HEK293 (cell line): Measurements from ENCODE around the gene PCDHB8.

ENCODE experiments used
- CTCF ChIA-PET: fragments of 350-600 bp; formaldehyde crosslinking; extraction: SDS; loops from one replicate; lab custom pipeline; 2021; ENCODE audit warnings: antibody characterized with exemption; lab: Yijun Ruan, JAX
- POLR2A ChIA-PET: fragments of 300-600 bp; formaldehyde crosslinking; extraction: SDS; loops from one replicate; lab custom pipeline; 2020; ENCODE audit warnings: antibody characterized with exemption, inconsistent platforms; lab: Yijun Ruan, JAX
- H3K27ac ChIP-seq: fragments of 200-500 bp; sonication (Bioruptor generic); 2 replicates; pipeline ENCODE4 v1.5.1; 2014; ENCODE audit warnings: low read depth, low read length, control low read depth, inconsistent platforms; ENCODE audit errors: extremely low read depth
- H3K36me3 ChIP-seq, 2 experiments: fragments of 200-500 bp in 1 of 2; sonication (Bioruptor generic) in 1 of 2; 1 replicate in 1 of 2; 2 replicates in 1 of 2; pipeline ENCODE4 v1.5.1; 2014 to 2017; ENCODE audit warnings: inconsistent platforms in 2 of 2, low read length in 2 of 2; ENCODE audit not compliant: control insufficient read depth in 2 of 2, insufficient read depth in 1 of 2
- H3K4me1 ChIP-seq: fragments of 200-500 bp; sonication (Bioruptor generic); 2 replicates; pipeline ENCODE4 v1.5.1; 2014; ENCODE audit warnings: mild to moderate bottlenecking, low read length, inconsistent platforms; ENCODE audit not compliant: control insufficient read depth, insufficient read depth
- H3K4me3 ChIP-seq: 2 replicates; pipeline ENCODE4 v1.5.1; 2011; ENCODE audit warnings: low read depth, mild to moderate bottlenecking, control low read depth, low read length, moderate library complexity
- H3K9me3 ChIP-seq: fragments of 200-500 bp; sonication (Bioruptor generic); 2 replicates; pipeline ENCODE4 v1.5.1; 2014; ENCODE audit warnings: low read depth, low read length, inconsistent platforms; ENCODE audit not compliant: control insufficient read depth, insufficient read depth
- BCL11A ChIP-seq: fragments of 450-650 bp; formaldehyde crosslinking; IDR thresholded peaks from 2 replicates; pipeline ENCODE4 v1.5.1; 2016; ENCODE audit warnings: low read depth, missing biosample characterization, missing genetic modification characterization
- FEZF1 ChIP-seq: fragments of 450-650 bp; formaldehyde crosslinking; IDR thresholded peaks from 2 replicates; pipeline ENCODE4 v1.5.1; 2016; ENCODE audit warnings: missing biosample characterization, missing genetic modification characterization
- HIC1 ChIP-seq: fragments of 450-650 bp; formaldehyde crosslinking; IDR thresholded peaks from 2 replicates; pipeline ENCODE4 v1.5.1; 2016; ENCODE audit warnings: missing biosample characterization, missing genetic modification characterization
- PATZ1 ChIP-seq: fragments of 450-650 bp; formaldehyde crosslinking; IDR thresholded peaks from 2 replicates; pipeline ENCODE4 v1.5.1; 2016; ENCODE audit warnings: missing biosample characterization, missing genetic modification characterization
- YY2 ChIP-seq: fragments of 450-650 bp; formaldehyde crosslinking; IDR thresholded peaks from 2 replicates; pipeline ENCODE4 v1.5.1; 2016; ENCODE audit warnings: missing biosample characterization, missing genetic modification characterization
- ZBTB10 ChIP-seq: fragments of 450-650 bp; formaldehyde crosslinking; IDR thresholded peaks from 2 replicates; pipeline ENCODE4 v1.5.1; 2016; ENCODE audit warnings: missing biosample characterization, missing genetic modification characterization
- ZBTB20 ChIP-seq: fragments of 450-650 bp; formaldehyde crosslinking; IDR thresholded peaks from 2 replicates; pipeline ENCODE4 v1.5.1; 2016; ENCODE audit warnings: missing biosample characterization, missing genetic modification characterization
- ZFHX2 ChIP-seq: fragments of 450-650 bp; formaldehyde crosslinking; conservative IDR thresholded peaks from 2 replicates; pipeline ENCODE4 v1.5.1; 2016; ENCODE audit warnings: missing biosample characterization, missing genetic modification characterization
- ZFP3 ChIP-seq: fragments of 450-650 bp; formaldehyde crosslinking; IDR thresholded peaks from 2 replicates; pipeline ENCODE4 v1.5.1; 2016; ENCODE audit warnings: low read depth, missing biosample characterization, missing genetic modification characterization
- ZNF114 ChIP-seq: fragments of 450-650 bp; formaldehyde crosslinking; IDR thresholded peaks from 2 replicates; pipeline ENCODE4 v1.5.0; 2017; ENCODE audit warnings: missing biosample characterization, missing genetic modification characterization
- ZNF221 ChIP-seq: fragments of 450-650 bp; formaldehyde crosslinking; IDR thresholded peaks from 2 replicates; pipeline ENCODE4 v1.5.1; 2017; ENCODE audit warnings: missing biosample characterization, missing genetic modification characterization, borderline replicate concordance
- ZNF266 ChIP-seq: fragments of 450-650 bp; formaldehyde crosslinking; IDR thresholded peaks from 2 replicates; pipeline ENCODE4 v1.5.1; 2016; ENCODE audit warnings: missing biosample characterization, missing genetic modification characterization, low read depth
- ZNF280D ChIP-seq: fragments of 450-650 bp; formaldehyde crosslinking; IDR thresholded peaks from 2 replicates; pipeline ENCODE4 v1.5.1; 2016; ENCODE audit warnings: missing biosample characterization, missing genetic modification characterization
- ZNF292 ChIP-seq: fragments of 450-650 bp; formaldehyde crosslinking; IDR thresholded peaks from 2 replicates; pipeline ENCODE4 v1.5.1; 2016; ENCODE audit warnings: low read depth, missing biosample characterization, missing genetic modification characterization, borderline replicate concordance
- ZNF391 ChIP-seq: fragments of 450-650 bp; formaldehyde crosslinking; IDR thresholded peaks from 2 replicates; pipeline ENCODE4 v1.5.1; 2016; ENCODE audit warnings: low read depth, missing biosample characterization, missing genetic modification characterization, borderline replicate concordance
- ZNF449 ChIP-seq: fragments of 450-650 bp; formaldehyde crosslinking; IDR thresholded peaks from 2 replicates; pipeline ENCODE4 v1.5.1; 2017; ENCODE audit warnings: missing biosample characterization, mild to moderate bottlenecking, missing genetic modification characterization, moderate library complexity
- ZNF473 ChIP-seq: fragments of 450-650 bp; formaldehyde crosslinking; IDR thresholded peaks from 2 replicates; pipeline ENCODE4 v1.5.1; 2017; ENCODE audit warnings: missing biosample characterization, missing genetic modification characterization
- ZNF621 ChIP-seq: fragments of 450-650 bp; formaldehyde crosslinking; IDR thresholded peaks from 2 replicates; pipeline ENCODE4 v1.5.1; 2017; ENCODE audit warnings: missing biosample characterization, missing genetic modification characterization
- ZNF654 ChIP-seq: fragments of 450-650 bp; formaldehyde crosslinking; IDR thresholded peaks from 2 replicates; pipeline ENCODE4 v1.5.1; 2016; ENCODE audit warnings: low read depth, missing biosample characterization, missing genetic modification characterization
- ZNF660 ChIP-seq: fragments of 450-650 bp; IDR thresholded peaks from 2 replicates; pipeline ENCODE4 v1.5.1; 2018; ENCODE audit warnings: missing biosample characterization, mild to moderate bottlenecking, missing genetic modification characterization
- ZNF792 ChIP-seq: fragments of 450-650 bp; formaldehyde crosslinking; IDR thresholded peaks from 2 replicates; pipeline ENCODE4 v1.5.1; 2016; ENCODE audit warnings: missing biosample characterization, missing genetic modification characterization
- ZSCAN4 ChIP-seq: fragments of 450-650 bp; formaldehyde crosslinking; IDR thresholded peaks from 2 replicates; pipeline ENCODE4 v1.5.1; 2017; ENCODE audit warnings: missing biosample characterization, missing genetic modification characterization

PCDHB8 gene

GRCh38 chr5:141180313-141180712 lies 2.7 kb downstream of the PCDHB8 start (continued):
- TF ChIP-seq ZFP3 (no peak), ZNF391 (tag by site-specific recombination) (no peak), ZNF221 (tag by site-specific recombination) (no peak)

- CTCF ChIA-PET = interaction anchor here (0.6 to 3.3 kb wide), 17 partner anchors 9 to 376 kb away, joined by 3 to 20 read pairs (median 4); partner anchors contain the start of genes PCDHB10, PCDHB11, PCDHB13 and PCDHB14
- no peak within 1 kb of the TSS for H3K27ac ChIP-seq
- no peaks in the 10 kb centered on the region for H3K9me3 ChIP-seq
- H3K4me3 ChIP-seq = no peak within 1 kb of the TSS
- no peaks in the 10 kb centered on the region for H3K36me3 ChIP-seq
- no peaks in the 10 kb centered on the region for H3K4me1 ChIP-seq
- POLR2A ChIA-PET = no interaction called here
- TF ChIP-seq ZNF449 (no peak), ZSCAN4 (tag by site-specific recombination) (no peak), ZFHX2 (tag by site-specific recombination) (peak; percentile 29; the same call in 1 of the 2 replicates), ZNF280D (tag by site-specific recombination) (no peak), ZNF292 (tag by site-specific recombination) (no peak), ZNF621 (no peak), ZNF221 (tag by site-specific recombination) (no peak), BCL11A (no peak), FEZF1 (tag by site-specific recombination) (no peak), YY2 (tag by site-specific recombination) (no peak), ZNF114 (no peak), HIC1 (tag by site-specific recombination) (no peak), ZNF266 (tag by site-specific recombination) (no peak), PATZ1 (no peak), ZNF473 (tag by site-specific recombination) (no peak), ZBTB10 (tag by site-specific recombination) (no peak), ZNF654 (tag by site-specific recombination) (peak; percentile 33), ZBTB20 (tag by site-specific recombination) (no peak), ZNF660 (tag by site-specific recombination) (0 out of 2 replicates have a peak, but pooled peaks have one; percentile 41), ZNF792 (tag by site-specific recombination) (no peak)
Observed at GRCh38 chr5:141182248-141182647, 4.7 kb downstream of the PCDHB8 start, which contains the start of gene PCDHB16. TSS of gene PCDHB16 (plus strand) at chr5:141182387. CDS start at chr5:141182560, 173 bp downstream.
